ENCODE results near the gene TTC19. TPM values are rescaled to one million over a fixed set of nuclear protein-coding genes. Genes with fewer than 3 reads are reported as not detected.

TTC19 gene
- total RNA-seq, 6 donors from 2014 or later, result 33.2 to 229 (median 92.9) TPM

DNA sequence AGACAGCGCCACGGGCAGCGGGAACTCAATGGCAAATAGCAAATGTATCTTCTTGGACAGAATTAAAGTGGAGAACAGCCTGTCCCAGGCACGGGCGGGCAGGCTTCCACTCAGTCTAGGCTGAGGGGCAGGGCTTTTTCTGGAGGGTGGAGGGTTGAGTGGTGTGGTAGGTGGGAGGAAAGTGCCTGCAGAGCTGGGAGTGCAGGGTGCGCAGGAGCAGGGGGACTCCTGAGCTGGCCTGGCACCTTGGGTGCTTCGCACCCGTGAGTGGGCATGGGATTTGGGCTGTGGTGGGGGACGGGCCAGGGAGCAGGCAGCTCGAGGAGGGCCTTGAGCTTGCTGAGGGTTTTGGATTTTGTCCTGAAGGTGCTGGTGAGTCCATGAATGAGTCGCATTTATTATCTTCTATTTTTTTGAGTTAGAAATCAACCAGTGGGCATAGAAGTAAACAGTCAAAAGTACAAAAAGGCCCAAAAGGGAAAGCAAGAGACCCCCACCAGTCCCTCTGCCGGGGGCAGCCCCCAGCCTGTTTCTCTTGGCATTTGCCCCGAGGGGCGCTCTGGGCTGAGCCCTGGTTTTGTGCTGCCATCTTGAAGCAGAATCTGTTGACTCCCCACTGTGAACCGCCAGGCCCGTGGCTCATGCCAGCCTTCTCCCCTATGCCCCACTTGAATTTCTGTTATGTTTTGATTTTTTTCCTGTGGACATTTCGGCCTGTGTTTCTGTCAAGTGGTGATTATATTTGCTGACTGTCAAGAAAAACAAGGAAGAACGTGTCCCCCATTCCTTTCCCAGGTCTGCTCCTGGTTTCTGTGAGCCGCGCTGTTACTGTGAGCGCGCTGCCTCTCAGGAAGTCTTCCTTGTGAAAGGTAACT lies 46.5 kb upstream of the TTC19 start:
- ATAC-seq (ENCODE audit: low FRiP score in 2 of 2) (no peak), DNase-seq (peak in 1 of 2 donors; percentile 48)
- H3K27me3 ChIP-seq, result no peaks in the 10 kb centered on the region
- WGBS, 2 donors, result 77 to 80% methylated on average over 22 of the region's 22 CpGs
- H3K9me3 ChIP-seq, result no peaks in the 10 kb centered on the region
- H3K36me3 ChIP-seq, result no peaks in the 10 kb centered on the region
- TF ChIP-seq POLR2AphosphoS5 (IDR thresholded peaks at IDR 0.05), result no peak
- TF ChIP-seq POLR2A (IDR thresholded peaks at IDR 0.05), result no peak
- no peak for TF ChIP-seq EP300 (IDR thresholded peaks at IDR 0.05)
- TF ChIP-seq, protein P1, sequence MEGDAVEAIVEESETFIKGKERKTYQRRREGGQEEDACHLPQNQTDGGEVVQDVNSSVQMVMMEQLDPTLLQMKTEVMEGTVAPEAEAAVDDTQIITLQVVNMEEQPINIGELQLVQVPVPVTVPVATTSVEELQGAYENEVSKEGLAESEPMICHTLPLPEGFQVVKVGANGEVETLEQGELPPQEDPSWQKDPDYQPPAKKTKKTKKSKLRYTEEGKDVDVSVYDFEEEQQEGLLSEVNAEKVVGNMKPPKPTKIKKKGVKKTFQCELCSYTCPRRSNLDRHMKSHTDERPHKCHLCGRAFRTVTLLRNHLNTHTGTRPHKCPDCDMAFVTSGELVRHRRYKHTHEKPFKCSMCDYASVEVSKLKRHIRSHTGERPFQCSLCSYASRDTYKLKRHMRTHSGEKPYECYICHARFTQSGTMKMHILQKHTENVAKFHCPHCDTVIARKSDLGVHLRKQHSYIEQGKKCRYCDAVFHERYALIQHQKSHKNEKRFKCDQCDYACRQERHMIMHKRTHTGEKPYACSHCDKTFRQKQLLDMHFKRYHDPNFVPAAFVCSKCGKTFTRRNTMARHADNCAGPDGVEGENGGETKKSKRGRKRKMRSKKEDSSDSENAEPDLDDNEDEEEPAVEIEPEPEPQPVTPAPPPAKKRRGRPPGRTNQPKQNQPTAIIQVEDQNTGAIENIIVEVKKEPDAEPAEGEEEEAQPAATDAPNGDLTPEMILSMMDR (IDR thresholded peaks at IDR 0.05), result no peak
- no peak overlapping the region for H3K4me3 ChIP-seq
- peaks cover 0 to 9% (median 6%) of the 10 kb centered on the region in 4 donors for H3K4me1 ChIP-seq
- peak overlapping the region in 1 of 4 donors; percentile 16 for H3K27ac ChIP-seq

DNA sequence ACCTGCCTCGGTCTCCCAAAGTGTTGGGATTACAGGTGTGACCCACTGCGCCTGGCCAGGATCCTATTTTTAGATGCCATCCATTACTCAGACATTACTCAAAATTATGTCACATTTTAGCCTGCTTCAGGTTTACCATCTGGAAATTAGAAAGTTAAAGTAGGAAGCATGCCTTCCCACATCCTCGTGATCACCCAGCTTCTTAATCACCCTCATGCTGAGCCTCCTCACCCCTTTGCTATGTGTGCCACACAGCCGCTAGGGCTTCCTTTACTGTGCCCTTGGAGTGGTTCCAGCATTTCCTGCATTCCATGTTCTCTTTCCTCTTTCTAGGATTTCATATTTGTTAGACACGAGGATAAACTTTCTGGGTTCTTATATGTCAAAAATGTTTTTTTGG lies 45.4 kb upstream of the TTC19 start:
- Histone ChIP-seq H3K27me3 (no peaks in the 10 kb centered on the region), H3K4me1 (peaks cover 4 to 18% (median 14%) of the 10 kb centered on the region in 4 donors), H3K4me3 (no peak overlapping the region), H3K27ac (peak overlapping the region in 1 of 4 donors; percentile 16), H3K36me3 (no peaks in the 10 kb centered on the region), H3K9me3 (no peaks in the 10 kb centered on the region)
- ATAC-seq (ENCODE audit: low FRiP score in 2 of 2) (no peak), DNase-seq (peak in 1 of 2 donors; percentile 57)
- TF ChIP-seq POLR2A (IDR thresholded peaks at IDR 0.05), result no peak
- no peak for TF ChIP-seq EP300 (IDR thresholded peaks at IDR 0.05)
- peak in 1 of 2 donors; percentile 14 for TF ChIP-seq POLR2AphosphoS5 (IDR thresholded peaks at IDR 0.05)
- 57 to 59% methylated on average over 5 of the region's 5 CpGs for WGBS, 2 donors

DNA sequence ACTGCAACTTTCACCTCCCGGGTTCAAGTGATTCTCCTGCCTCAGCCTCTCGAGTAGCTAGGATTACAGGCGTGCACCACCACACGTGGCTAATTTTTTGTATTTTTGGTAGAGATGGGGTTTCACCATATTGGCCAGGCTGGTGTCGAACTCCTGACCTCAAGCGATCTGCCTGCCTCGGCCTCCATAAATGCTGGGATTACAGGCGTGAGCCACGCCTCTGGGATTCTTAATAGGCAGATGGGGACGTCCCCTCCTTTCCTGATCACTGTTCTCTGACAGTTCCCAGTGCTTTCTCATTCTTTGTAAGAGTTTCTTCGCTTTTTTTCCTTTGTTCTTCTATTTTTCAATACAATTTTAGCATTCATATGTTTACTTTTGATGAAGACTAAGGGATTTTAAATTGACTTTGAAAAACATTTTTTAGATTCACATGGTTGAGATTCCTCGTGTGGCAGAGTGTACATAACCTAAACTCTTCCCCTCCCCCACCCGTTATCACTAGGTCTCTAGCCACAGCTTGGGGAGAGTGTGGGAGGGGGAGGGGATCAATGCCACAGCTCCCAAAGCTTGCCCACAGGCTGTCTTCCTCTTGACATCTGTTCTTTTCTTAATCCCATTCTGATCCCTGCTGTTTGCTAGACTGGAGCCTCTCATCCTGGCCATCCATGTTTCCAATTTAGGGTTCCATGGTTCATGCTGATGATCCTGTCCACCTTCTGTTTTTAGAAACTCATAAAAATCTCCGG lies 43.7 kb upstream of the TTC19 start:
- H3K9me3 ChIP-seq, result no peaks in the 10 kb centered on the region
- no peak for ATAC-seq (ENCODE audit: low FRiP score in 2 of 2)
- no peaks in the 10 kb centered on the region for H3K36me3 ChIP-seq
- no peak overlapping the region for H3K4me3 ChIP-seq
- H3K27ac ChIP-seq, result no peak overlapping the region
- no peak for TF ChIP-seq POLR2AphosphoS5 (IDR thresholded peaks at IDR 0.05)
- TF ChIP-seq, protein P1 (IDR thresholded peaks at IDR 0.05), result no peak
- TF ChIP-seq POLR2A (IDR thresholded peaks at IDR 0.05), result no peak
- TF ChIP-seq EP300 (IDR thresholded peaks at IDR 0.05), result no peak
- peaks cover 4 to 22% (median 14%) of the 10 kb centered on the region in 4 donors for H3K4me1 ChIP-seq
- H3K27me3 ChIP-seq, result no peaks in the 10 kb centered on the region
- DNase-seq, result no peak
- WGBS, 2 donors, result 80 to 86% methylated on average over 14 of the region's 14 CpGs

DNA sequence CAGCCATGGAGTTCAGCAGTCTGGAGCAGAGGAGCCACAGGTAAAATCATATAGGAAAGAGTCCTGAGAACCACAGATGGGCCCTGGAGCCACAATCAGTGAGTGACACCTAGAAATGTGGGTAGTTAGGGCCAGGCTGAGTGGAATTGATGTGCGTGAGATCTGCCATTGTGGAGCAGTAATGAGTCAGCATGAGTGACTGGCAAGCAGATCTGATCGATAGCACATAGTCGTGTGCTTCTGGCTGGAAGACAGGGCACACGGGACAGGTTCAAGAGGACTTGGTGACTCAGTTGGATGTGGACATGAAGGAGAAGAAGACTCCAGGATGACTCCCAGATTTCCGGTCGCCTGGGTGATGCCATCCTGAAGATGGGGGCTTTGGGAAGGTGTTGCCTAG lies 42.4 kb upstream of the TTC19 start:
- 88 to 94% methylated on average over 6 of the region's 6 CpGs for WGBS, 2 donors
- no peaks in the 10 kb centered on the region for H3K36me3 ChIP-seq
- TF ChIP-seq POLR2A (IDR thresholded peaks at IDR 0.05), result no peak
- TF ChIP-seq EP300 (IDR thresholded peaks at IDR 0.05), result no peak
- TF ChIP-seq, protein P1 (IDR thresholded peaks at IDR 0.05), result no peak
- no peak for TF ChIP-seq POLR2AphosphoS5 (IDR thresholded peaks at IDR 0.05)
- no peak for ATAC-seq (ENCODE audit: low FRiP score in 2 of 2)
- H3K9me3 ChIP-seq, result no peaks in the 10 kb centered on the region
- peaks cover 4 to 22% (median 14%) of the 10 kb centered on the region in 4 donors for H3K4me1 ChIP-seq
- DNase-seq, result no peak
- H3K4me3 ChIP-seq, result no peak overlapping the region
- no peaks in the 10 kb centered on the region for H3K27me3 ChIP-seq
- no peak overlapping the region for H3K27ac ChIP-seq

Data from upper lobe of left lung (tissue), 6 donors.